ENCODE data around the gene PIP5K1B. TPM values are rescaled to one million over a fixed set of nuclear protein-coding genes. Genes with fewer than 3 reads are reported as not detected.
A peak's percentile ranks its signal among the peaks of the same experiment; 100 is the strongest.

Gene PIP5K1B
- total and polyA plus RNA-seq, 10 of the 15 experiments (the other 5 are each of a cell fraction or from before 2014, with no cell fraction given) = 6.8 to 16.3 (median 10.6) TPM

GRCh38 chr9:68974431-68974830, 269.4 kb downstream of the PIP5K1B start (continued):
- no peak for TF ChIP-seq CEBPZ (IDR thresholded peaks at IDR 0.05; ENCODE audit: low read depth, low read length)
- TF ChIP-seq SPI1 (IDR thresholded peaks at IDR 0.05; ENCODE audit: borderline replicate concordance, insufficient read depth, low read depth, low read length) = no peak
- no peak for TF ChIP-seq STAT1 (conservative IDR thresholded peaks at IDR 0.05)
- 0 out of 2 replicates have a peak, but pooled peaks have one; percentile 57 for TF ChIP-seq RCOR1 (conservative IDR thresholded peaks at IDR 0.05; ENCODE audit: low read depth, low read length)
- no peak for TF ChIP-seq YBX1 (IDR thresholded peaks at IDR 0.05)
- peak; percentile 90 for TF ChIP-seq FOXM1 (IDR thresholded peaks at IDR 0.05; ENCODE audit: low read depth, low read length)
- TF ChIP-seq LARP7 (IDR thresholded peaks at IDR 0.05) = no peak
- no peak; the same call in 1 of the 2 replicates for TF ChIP-seq GATAD2B (conservative IDR thresholded peaks at IDR 0.05; ENCODE audit: low read depth)
- TF ChIP-seq BACH1 (IDR thresholded peaks at IDR 0.05; ENCODE audit: borderline replicate concordance) = no peak
- no peak for TF ChIP-seq POLR2A (IDR thresholded peaks at IDR 0.05; ENCODE audit: low read depth, low read length)
- TF ChIP-seq HDGF (IDR thresholded peaks at IDR 0.05) = no peak
- TF ChIP-seq SMAD5 (IDR thresholded peaks at IDR 0.05; ENCODE audit: low read depth) = no peak
- no peak for TF ChIP-seq SMC3 (IDR thresholded peaks at IDR 0.05; ENCODE audit: borderline replicate concordance, low read length)
- TF ChIP-seq ZBED1 (IDR thresholded peaks at IDR 0.05; ENCODE audit: borderline replicate concordance) = peak; percentile 75; the same call in 1 of the 2 replicates
- TF ChIP-seq IKZF1 (conservative IDR thresholded peaks at IDR 0.05) = no peak
- TF ChIP-seq SUZ12 (IDR thresholded peaks at IDR 0.05; ENCODE audit: unreplicated experiment) = no peak
- TF ChIP-seq JUNB (IDR thresholded peaks at IDR 0.05) = peak; percentile 95
- peak; percentile 90 for TF ChIP-seq ATF2 (IDR thresholded peaks at IDR 0.05; ENCODE audit: low read length)
- no peak for TF ChIP-seq HDAC2 (IDR thresholded peaks at IDR 0.05)
- TF ChIP-seq TCF12 (IDR thresholded peaks at IDR 0.05; ENCODE audit: low read depth, low read length) = peak; percentile 78
- TF ChIP-seq RELB (IDR thresholded peaks at IDR 0.05; ENCODE audit: low read depth) = no peak
- no peak for TF ChIP-seq MXI1 (IDR thresholded peaks at IDR 0.05; ENCODE audit: low read depth, low read length)
- TF ChIP-seq MLLT1 (IDR thresholded peaks at IDR 0.05) = no peak
- no peak for TF ChIP-seq STAT3 (IDR thresholded peaks at IDR 0.05; ENCODE audit: low read depth, low read length)
- TF ChIP-seq KDM1A (IDR thresholded peaks at IDR 0.05; ENCODE audit: borderline replicate concordance) = no peak
- TF ChIP-seq TARDBP (IDR thresholded peaks at IDR 0.05; ENCODE audit: borderline replicate concordance) = no peak
- no peak for TF ChIP-seq NFYA (IDR thresholded peaks at IDR 0.05; ENCODE audit: borderline replicate concordance, low read depth, low read length)
- TF ChIP-seq GABPA (IDR thresholded peaks at IDR 0.05; ENCODE audit: low read depth) = no peak; the same call in 1 of the 2 replicates
